ENCODE measurements around the gene ZNF576. TPM values are rescaled to one million over a fixed set of nuclear protein-coding genes. Genes with fewer than 3 reads are reported as not detected.

ZNF576 gene
- polyA plus RNA-seq, 1 experiment: 14.8 TPM

GRCh38 chr19:43552616-43553015, 43.8 kb upstream of the ZNF576 start:
- peaks cover 20% of the 10 kb centered on the region for H3K36me3 ChIP-seq (ENCODE audit: control insufficient read depth, insufficient read depth, low read length)
- H3K27me3 ChIP-seq (ENCODE audit: control insufficient read depth, insufficient read depth, low read length): no peaks in the 10 kb centered on the region
- no peak for TF ChIP-seq CTCF (IDR thresholded peaks at IDR 0.05; ENCODE audit: insufficient read depth, low read depth, low read length)
- POLR2A ChIA-PET: no interaction called here
- H3K4me3 ChIP-seq (ENCODE audit: low read depth, low read length): no peak overlapping the region
- DNase-seq (ENCODE audit: low read depth): no peak
- CTCF ChIA-PET: interaction anchor here (1.3 to 6.3 kb wide), 2 partner anchors 9 to 16 kb away, joined by 4 to 39 read pairs; no protein-coding TSS in a partner anchor

- no peak for DNase-seq (ENCODE audit: low read depth)
- ChIA-PET POLR2A (no interaction called here), CTCF (interaction anchor here (1.3 to 6.3 kb wide), 5 partner anchors 11 to 257 kb away, joined by 4 to 39 read pairs (median 32); partner anchors contain the start of genes IRGQ, PINLYP, XRCC1 and ZNF576)
- Histone ChIP-seq H3K27me3 (ENCODE audit: control insufficient read depth, insufficient read depth, low read length) (no peaks in the 10 kb centered on the region), H3K4me3 (ENCODE audit: low read depth, low read length) (no peak overlapping the region), H3K36me3 (ENCODE audit: control insufficient read depth, insufficient read depth, low read length) (peaks cover 20% of the 10 kb centered on the region)
- no peak for TF ChIP-seq CTCF (IDR thresholded peaks at IDR 0.05; ENCODE audit: insufficient read depth, low read depth, low read length)
Measured at GRCh38 chr19:43553656-43554055, 42.7 kb upstream of the ZNF576 start.

- H3K4me3 ChIP-seq (ENCODE audit: low read depth, low read length): no peak overlapping the region
- POLR2A ChIA-PET: no interaction called here
- no peaks in the 10 kb centered on the region for H3K27me3 ChIP-seq (ENCODE audit: control insufficient read depth, insufficient read depth, low read length)
- no peak for DNase-seq (ENCODE audit: low read depth)
- CTCF ChIA-PET: interaction anchor here (1.1 to 6.3 kb wide), 14 partner anchors 9 to 256 kb away, joined by 3 to 39 read pairs (median 5); partner anchors contain the start of genes IRGQ, PINLYP, XRCC1 and ZNF576
- peaks cover 20% of the 10 kb centered on the region for H3K36me3 ChIP-seq (ENCODE audit: control insufficient read depth, insufficient read depth, low read length)
- TF ChIP-seq CTCF (IDR thresholded peaks at IDR 0.05; ENCODE audit: insufficient read depth, low read depth, low read length): 0 out of 2 replicates have a peak, but pooled peaks have one; percentile 2
Measured at GRCh38 chr19:43554317-43554895, 42.0 kb upstream of the ZNF576 start.

- no peaks in the 10 kb centered on the region for H3K27me3 ChIP-seq (ENCODE audit: control insufficient read depth, insufficient read depth, low read length)
- no peak for DNase-seq (ENCODE audit: low read depth)
- ChIA-PET POLR2A (no interaction called here), CTCF (interaction anchor here (0.5 to 6.3 kb wide), 20 partner anchors 8 to 1547 kb away, joined by 3 to 39 read pairs (median 4); partner anchors contain the start of genes IRGQ, PINLYP, XRCC1 and ZNF576)
- no peak overlapping the region for H3K4me3 ChIP-seq (ENCODE audit: low read depth, low read length)
- TF ChIP-seq CTCF (IDR thresholded peaks at IDR 0.05; ENCODE audit: insufficient read depth, low read depth, low read length): peak; percentile 92
- H3K36me3 ChIP-seq (ENCODE audit: control insufficient read depth, insufficient read depth, low read length): peaks cover 20% of the 10 kb centered on the region
Measured at GRCh38 chr19:43555185-43555770, 41.1 kb upstream of the ZNF576 start.

- no peak for TF ChIP-seq CTCF (IDR thresholded peaks at IDR 0.05; ENCODE audit: insufficient read depth, low read depth, low read length)
- POLR2A ChIA-PET: no interaction called here
Measured at GRCh38 chr19:43560687-43561086, 35.7 kb upstream of the ZNF576 start.

More at GRCh38 chr19:43560687-43561086, 35.7 kb upstream of the ZNF576 start:
- Histone ChIP-seq H3K4me3 (ENCODE audit: low read depth, low read length) (no peak overlapping the region), H3K27me3 (ENCODE audit: control insufficient read depth, insufficient read depth, low read length) (no peaks in the 10 kb centered on the region), H3K36me3 (ENCODE audit: control insufficient read depth, insufficient read depth, low read length) (peaks cover 5% of the 10 kb centered on the region)
- no peak for DNase-seq (ENCODE audit: low read depth)
- CTCF ChIA-PET: interaction anchor here (1.5 kb wide), 1 partner anchor 25 kb away, joined by 6 read pairs; no protein-coding TSS in a partner anchor

Data from BJ (cell line).